PC-3 (cell line): ENCODE measurements around the gene SAPCD1. TPM values are rescaled to one million over a fixed set of nuclear protein-coding genes. Genes with fewer than 3 reads are reported as not detected.

Source experiments
- ATAC-seq: fragments of 200-7000 bp; cut with Tn5 transposase; 2 replicates; pipeline ENCODE4 v1.9.1; 2020; ENCODE audit warnings: mild to moderate bottlenecking, moderate library complexity
- BruUV-seq: library from RNA; stranded (reverse); fragments of 400-500 nt; replicated peaks from 2 replicates; lab custom pipeline; 2021; lab: Mats Ljungman, UMichigan
- CTCF ChIA-PET: fragments of 300-600 bp; sonication (Branson Sonifier 250); formaldehyde crosslinking; loops from one replicate; lab custom pipeline; 2022; ENCODE audit warnings: antibody characterized with exemption; lab: Charles Lee
- POLR2A ChIA-PET: fragments of 300-600 bp; sonication (Branson Sonifier 250); formaldehyde crosslinking; loops from one replicate; lab custom pipeline; 2022; ENCODE audit warnings: antibody characterized with exemption; ENCODE audit not compliant: unreplicated experiment; lab: Charles Lee
- DNase-seq: peaks from one replicate; pipeline ENCODE4 v3.0.0-alpha.2; 2015
- H2AFZ ChIP-seq: fragments of 300-600 bp; sonication (generic); 2 replicates; pipeline ENCODE4 v1.6.0; 2016; ENCODE audit warnings: antibody characterized with exemption, low read length
- H3F3A ChIP-seq: fragments of 300-600 bp; sonication (generic); one replicate; pipeline ENCODE4 v1.6.0; 2017; ENCODE audit warnings: antibody characterized with exemption, low read length, control low read depth, mild to moderate bottlenecking; ENCODE audit not compliant: unreplicated experiment
- H3K27ac ChIP-seq: fragments of 300-600 bp; sonication (generic); 2 replicates; pipeline ENCODE4 v1.5.1; 2016; ENCODE audit warnings: mild to moderate bottlenecking, low read length
- H3K27me3 ChIP-seq: fragments of 300-600 bp; sonication (generic); 2 replicates; pipeline ENCODE4 v1.6.1; 2016; ENCODE audit warnings: low read length, mixed read lengths
- H3K36me3 ChIP-seq: fragments of 300-600 bp; sonication (generic); 2 replicates; pipeline ENCODE4 v1.6.1; 2016; ENCODE audit warnings: low read depth, mixed run types, low read length, mixed read lengths
- H3K4me1 ChIP-seq: fragments of 300-600 bp; sonication (generic); 2 replicates; pipeline ENCODE4 v1.5.1; 2016; ENCODE audit warnings: low read length; ENCODE audit not compliant: insufficient read depth
- H3K4me2 ChIP-seq: fragments of 300-600 bp; sonication (generic); 2 replicates; pipeline ENCODE4 v1.6.0; 2016; ENCODE audit warnings: low read length
- H3K4me3 ChIP-seq: fragments of 300-600 bp; sonication (generic); 2 replicates; pipeline ENCODE4 v1.5.1; 2016; ENCODE audit warnings: mild to moderate bottlenecking, low read length, mixed read lengths
- H3K79me2 ChIP-seq: fragments of 300-600 bp; sonication (generic); 2 replicates; pipeline ENCODE4 v1.6.1; 2017; ENCODE audit warnings: low read length, mixed read lengths
- H3K9ac ChIP-seq: fragments of 300-600 bp; sonication (generic); 2 replicates; pipeline ENCODE4 v1.6.0; 2016; ENCODE audit warnings: mild to moderate bottlenecking, low read length
- H3K9me2 ChIP-seq: fragments of 300-600 bp; sonication (generic); replicated peaks from 2 replicates; pipeline ENCODE4 v1.6.1; 2016; ENCODE audit warnings: mixed run types, low read length, mixed read lengths
- H3K9me3 ChIP-seq: fragments of 300-600 bp; sonication (generic); 2 replicates; pipeline ENCODE4 v1.6.1; 2016; ENCODE audit warnings: low read length, mixed read lengths
- H4K20me1 ChIP-seq: fragments of 300-600 bp; sonication (generic); 2 replicates; pipeline ENCODE4 v1.6.1; 2016; ENCODE audit warnings: low read length, mixed read lengths
- CTCF ChIP-seq: fragments of 300-600 bp; sonication (generic); conservative IDR thresholded peaks from 2 replicates; pipeline ENCODE4 v1.5.1; 2017; ENCODE audit warnings: antibody characterized with exemption, low read depth, mild to moderate bottlenecking, low read length
- EZH2 ChIP-seq: fragments of 300-600 bp; sonication (generic); IDR thresholded peaks from one replicate; pipeline ENCODE4 v1.6.1; 2017; ENCODE audit warnings: antibody characterized with exemption, mild to moderate bottlenecking, low read length; ENCODE audit not compliant: unreplicated experiment
- EZH2phosphoT487 ChIP-seq: fragments of 300-600 bp; sonication (generic); IDR thresholded peaks from 2 replicates; pipeline ENCODE4 v1.6.1; 2018; ENCODE audit warnings: mild to moderate bottlenecking, antibody characterized with exemption, low read length, borderline replicate concordance
- intact Hi-C: fragments of 100-400 bp; cut with micrococcal nuclease; formaldehyde crosslinking; loops from 2 replicates; pipeline ENCODE4 v1.9.0; 2023
- total RNA-seq: library from RNA; depleted of rRNA; stranded (reverse); fragments of >200 nt; gene quantifications from 2 replicates; pipeline ENCODE4 v1.2.3, GENCODE V29; 2014

The SAPCD1 gene
- total RNA-seq, 1 experiment from 2014 or later, result 4.2 TPM

GRCh38 chr6:31776989-31777666 lies 14.7 kb downstream of the SAPCD1 start, which contains the start of gene VWA7:
Gene VWA7 (minus strand): TSS chr6:31777328. CDS start chr6:31776779, 549 bp downstream.
- Histone ChIP-seq H3F3A (peaks cover 3% of the 10 kb centered on the region), H2AFZ (no peak within 1 kb of the TSS), H3K9ac (peak within 1 kb of the TSS; percentile 50), H3K4me2 (peak within 1 kb of the TSS; percentile 79), H4K20me1 (no peaks in the 10 kb centered on the region), H3K9me3 (no peaks in the 10 kb centered on the region), H3K27ac (peak within 1 kb of the TSS; percentile 69), H3K4me1 (peaks cover 29% of the 10 kb centered on the region), H3K9me2 (no peaks in the 10 kb centered on the region), H3K79me2 (no peaks in the 10 kb centered on the region), H3K27me3 (no peaks in the 10 kb centered on the region), H3K36me3 (peaks cover 35% of the 10 kb centered on the region; the same call in 1 of the 2 replicates), H3K4me3 (peak within 1 kb of the TSS; percentile 43)
- TF ChIP-seq CTCF (no peak), EZH2phosphoT487 (no peak), EZH2 (no peak)
- peak; percentile 79 for ATAC-seq
- BruUV-seq, result no TSS peak
- intact Hi-C loops, result no loop called here
- ChIA-PET POLR2A (interaction anchor here (0.6 to 0.9 kb wide), 2 partner anchors 18 to 1521 kb away, joined by 3 read pairs; partner anchors contain the start of gene VARS1), CTCF (interaction anchor here (0.6 kb wide), 2 partner anchors 12 to 31 kb away, joined by 4 read pairs; no protein-coding TSS in a partner anchor)
- DNase-seq, result peak; percentile 88

GRCh38 chr6:31777667-31778050 lies 15.2 kb downstream of the SAPCD1 start:
- DNase-seq, result no peak
- Histone ChIP-seq H4K20me1 (no peaks in the 10 kb centered on the region), H3K9me3 (no peaks in the 10 kb centered on the region), H3F3A (peaks cover 3% of the 10 kb centered on the region), H3K9ac (no peak overlapping the region), H3K4me1 (peaks cover 29% of the 10 kb centered on the region), H3K4me2 (peak overlapping the region; percentile 79), H3K27ac (peak overlapping the region; percentile 69), H3K4me3 (no peak overlapping the region), H3K9me2 (no peaks in the 10 kb centered on the region), H3K27me3 (no peaks in the 10 kb centered on the region), H2AFZ (no peak overlapping the region), H3K36me3 (peaks cover 40% of the 10 kb centered on the region; the same call in 1 of the 2 replicates), H3K79me2 (no peaks in the 10 kb centered on the region)
- POLR2A ChIA-PET, result interaction anchor here (0.6 to 0.9 kb wide), 2 partner anchors 18 to 1520 kb away, joined by 3 read pairs; partner anchors contain the start of gene VARS1
- BruUV-seq, result no TSS peak
- TF ChIP-seq EZH2phosphoT487 (no peak), EZH2 (no peak), CTCF (no peak)
- CTCF ChIA-PET, result interaction anchor here (0.6 kb wide), 1 partner anchor 32 kb away, joined by 4 read pairs; no protein-coding TSS in a partner anchor
- ATAC-seq, result no peak
- intact Hi-C loops, result no loop called here
